PC-9 (cell line): Measurements from ENCODE around the gene ING3.

Experiments
- CTCF ChIP-seq: fragments of 200-600 bp; sonication (generic); conservative IDR thresholded peaks from 2 replicates; pipeline ENCODE4 v1.6.1; 2017; ENCODE audit warnings: mixed run types, antibody characterized with exemption, mild to moderate bottlenecking, moderate library complexity
- EZH2 ChIP-seq: fragments of 200-600 bp; sonication (generic); IDR thresholded peaks from 2 replicates; pipeline ENCODE4 v1.8.0; 2017; ENCODE audit warnings: antibody characterized with exemption, low read depth

- TF ChIP-seq CTCF (no peak), EZH2 (no peak)
Measured at GRCh38 chr7:121024611-121025010, 74.0 kb downstream of the ING3 start.
